Measurements from ENCODE around the gene METTL15. TPM values are rescaled to one million over a fixed set of nuclear protein-coding genes. Genes with fewer than 3 reads are reported as not detected.

Gene METTL15
- total and polyA plus RNA-seq, 2 of the 8 experiments (the other 6 are each of a cell fraction or from before 2014, with no cell fraction given), result 5.4 to 10.5 TPM

GRCh38 chr11:28251257-28251656, 143.1 kb downstream of the METTL15 start:
- H3K14ac ChIP-seq (ENCODE audit: insufficient read length), result no peak overlapping the region
- CTCF ChIA-PET (ENCODE audit: partially characterized antibody), result no interaction called here
- TF ChIP-seq RBBP5 (IDR thresholded peaks at IDR 0.05; ENCODE audit: borderline replicate concordance, low read depth, low read length), result no peak
- no peak for TF ChIP-seq NANOG (IDR thresholded peaks at IDR 0.05; ENCODE audit: insufficient read depth, low read depth, low read length, poor library complexity, severe bottlenecking)
- no peak for TF ChIP-seq SRF (IDR thresholded peaks at IDR 0.05; ENCODE audit: low read depth, low read length)

More at GRCh38 chr11:28251257-28251656, 143.1 kb downstream of the METTL15 start:
- no peak overlapping the region for H3K9ac ChIP-seq (replicated peaks in 1 of 4; ENCODE audit: extremely low read depth in 1 of 4, low read depth in 3 of 4, low read length in 3 of 4)
- no peak overlapping the region for H2BK12ac ChIP-seq (ENCODE audit: low read depth, low read length)
- H3K9me3 ChIP-seq (ENCODE audit: insufficient read depth in 2 of 2, low read depth in 1 of 2, low read length in 1 of 2), result no peaks in the 10 kb centered on the region
- 85% methylated on average over 2 of the region's 2 CpGs; no CpG with 5 or more reads in 1 of the 2 experiments for WGBS, 2 experiments (ENCODE audit: extremely low coverage in 1 of 2, insufficient coverage in 1 of 2, insufficient read length in 1 of 2, insufficient replicate concordance in 2 of 2, low coverage in 1 of 2, low lambda C conversion rate in 2 of 2, missing lambda C conversion rate in 1 of 2)
- H4K5ac ChIP-seq (ENCODE audit: insufficient read length, low read depth, low read length), result no peak overlapping the region
- no peak overlapping the region for H4K91ac ChIP-seq (replicated peaks; ENCODE audit: insufficient read length, low read length)
- H3K4me1 ChIP-seq (replicated peaks in 1 of 4; ENCODE audit: control insufficient read depth in 3 of 4, insufficient read depth in 4 of 4, low read length in 3 of 4), result no peaks in the 10 kb centered on the region
- no peak overlapping the region for H3K56ac ChIP-seq (replicated peaks; ENCODE audit: insufficient read length, low read depth, low read length)
- no peak overlapping the region for H2BK5ac ChIP-seq (ENCODE audit: low read depth, low read length)
- H3K36me3 ChIP-seq (ENCODE audit: control insufficient read depth in 2 of 4, insufficient read depth in 4 of 4, low read length in 3 of 4), result no peaks in the 10 kb centered on the region
- no peak for DNase-seq (ENCODE audit: low read depth in 1 of 2, low spot score in 2 of 2)
- no peak overlapping the region for H2AK5ac ChIP-seq (ENCODE audit: low read depth, low read length)
- no peak overlapping the region for H3K4me3 ChIP-seq (ENCODE audit: extremely low read depth in 1 of 4, insufficient read depth in 2 of 4, low read depth in 3 of 4, low read length in 4 of 4)
- H3K27ac ChIP-seq (ENCODE audit: low read depth, low read length), result no peak overlapping the region
- no peak overlapping the region for H2BK20ac ChIP-seq (ENCODE audit: low read length)
- H2BK15ac ChIP-seq (ENCODE audit: low read length), result no peak overlapping the region
- H3K4ac ChIP-seq (replicated peaks; ENCODE audit: insufficient read length, low read depth, low read length), result no peak overlapping the region
- no peaks in the 10 kb centered on the region for H3K79me1 ChIP-seq (ENCODE audit: low read depth, low read length)
- no peaks in the 10 kb centered on the region for H4K20me1 ChIP-seq (replicated peaks in 1 of 2; ENCODE audit: control insufficient read depth in 1 of 2, insufficient read depth in 2 of 2, low read length in 2 of 2)
- H3K23me2 ChIP-seq (ENCODE audit: low read depth, low read length), result no peaks in the 10 kb centered on the region
- no peak overlapping the region for H3K23ac ChIP-seq (ENCODE audit: insufficient read length)
- no peak overlapping the region for H4K8ac ChIP-seq (ENCODE audit: extremely low read depth, insufficient read depth, low read length)
- no peak overlapping the region for H2BK120ac ChIP-seq (replicated peaks; ENCODE audit: low read depth, low read length)
- H3K79me2 ChIP-seq (ENCODE audit: control insufficient read depth in 1 of 2, insufficient read depth in 2 of 2, low read length in 2 of 2), result no peaks in the 10 kb centered on the region
- no peak overlapping the region for H2AFZ ChIP-seq (ENCODE audit: low read length)
- no peak for FAIRE-seq
- no peaks in the 10 kb centered on the region for H3K27me3 ChIP-seq (replicated peaks in 1 of 4; ENCODE audit: control insufficient read depth in 3 of 4, extremely low read depth in 1 of 4, insufficient read depth in 3 of 4, low read length in 3 of 4)
- H3K18ac ChIP-seq (ENCODE audit: extremely low read depth, low read length), result no peak overlapping the region
- H3K4me2 ChIP-seq (ENCODE audit: insufficient read depth in 1 of 2, low read depth in 2 of 2, low read length in 2 of 2), result no peak overlapping the region
- POLR2A ChIA-PET (ENCODE audit: partially characterized antibody), result interaction anchor here (0.6 kb wide), 1 partner anchor 373 kb away, joined by 3 read pairs; no protein-coding TSS in a partner anchor
